GM12873 (cell line): Measurements from ENCODE around the gene LZTS2.
A peak's percentile ranks its signal among the peaks of the same experiment; 100 is the strongest.

Experiments used
- CTCF ChIP-seq: IDR thresholded peaks from 2 replicates; pipeline ENCODE4 v1.5.1; 2012; ENCODE audit warnings: low read depth, mild to moderate bottlenecking, moderate library complexity, low read length, control low read depth; ENCODE audit not compliant: insufficient read depth; ENCODE audit errors: missing control alignments

Gene LZTS2

GRCh38 chr10:101050208-101051069 lies 50.8 kb downstream of the LZTS2 start:
- TF ChIP-seq CTCF: peak; percentile 85

GRCh38 chr10:101052285-101052684 lies 52.7 kb downstream of the LZTS2 start:
- no peak for TF ChIP-seq CTCF

GRCh38 chr10:101053516-101053915 lies 53.9 kb downstream of the LZTS2 start:
- no peak for TF ChIP-seq CTCF

- no peak for TF ChIP-seq CTCF
These were observed 54.7 kb downstream of the LZTS2 start for GRCh38 chr10:101054351-101054750.

- no peak for TF ChIP-seq CTCF
These were observed 55.3 kb downstream of the LZTS2 start for GRCh38 chr10:101054876-101055275.

GRCh38 chr10:101055411-101055810 lies 55.8 kb downstream of the LZTS2 start:
- peak; percentile 23 for TF ChIP-seq CTCF

- TF ChIP-seq CTCF: no peak
These were observed 57.0 kb downstream of the LZTS2 start for GRCh38 chr10:101056365-101057151.
